NCI-H2029 (cell line): Measurements from ENCODE around the gene LMNTD2.

Experiments used
- DNase-seq: peaks from one replicate; lab custom pipeline; 2025; lab: John Stamatoyannopoulos, UW

LMNTD2 gene

DNA sequence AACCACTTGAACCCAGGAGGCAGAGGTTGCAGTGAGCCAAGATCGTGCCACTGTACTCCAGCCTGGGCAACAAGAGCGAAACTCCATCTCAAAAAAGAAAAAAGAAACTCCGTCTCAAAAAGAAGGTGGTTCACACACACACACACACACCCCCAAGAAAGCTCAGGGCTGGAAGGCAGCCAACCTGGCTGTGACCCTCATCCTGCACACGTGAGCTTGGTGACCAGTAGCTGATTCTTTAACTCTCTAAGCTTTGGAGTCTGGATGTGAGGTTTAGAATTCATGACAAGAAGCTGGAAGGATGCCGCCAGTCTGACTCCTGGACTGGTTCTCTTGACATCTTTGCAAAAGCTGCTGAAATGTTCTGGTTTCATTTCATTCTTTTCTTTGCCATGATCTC lies 51.6 kb downstream of the LMNTD2 start:
- no peak for DNase-seq

DNA sequence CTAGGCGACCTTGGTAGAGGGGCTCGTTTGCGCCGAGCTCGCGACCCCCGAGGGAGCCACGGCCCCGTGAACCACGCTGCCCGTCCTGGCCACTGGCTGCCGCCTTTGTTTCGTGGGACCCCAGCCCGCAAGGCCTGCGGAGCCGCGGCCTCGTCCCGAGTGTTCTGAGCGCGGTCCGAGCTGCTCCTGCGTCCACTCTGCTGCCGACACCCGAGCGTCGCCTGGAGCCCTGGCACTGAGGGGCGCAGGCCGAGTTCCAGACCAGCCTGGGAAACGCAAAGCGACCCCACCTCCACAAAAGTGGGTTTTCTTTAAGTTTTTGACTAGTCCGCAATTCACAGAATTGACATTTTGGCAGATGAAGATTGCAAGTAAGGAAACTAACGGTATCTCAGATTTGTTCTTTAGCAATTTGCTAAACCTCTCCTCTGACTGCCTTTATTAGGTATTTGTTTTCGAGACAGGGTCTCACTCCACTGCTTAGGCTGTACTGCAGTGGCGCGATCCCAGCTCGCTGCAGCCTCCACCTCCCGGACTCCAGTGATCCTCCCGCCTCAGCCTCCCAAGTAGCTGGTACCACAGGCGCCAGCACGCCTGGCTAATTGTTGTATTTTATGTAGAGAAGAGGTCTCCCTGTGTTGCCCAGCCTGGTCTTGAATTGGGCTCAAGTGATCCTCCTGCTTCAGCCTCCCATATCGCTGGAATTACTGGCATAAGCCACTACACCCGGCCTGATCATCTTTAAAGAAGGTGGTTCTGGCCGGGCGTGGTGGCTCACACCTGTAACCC lies 52.6 kb downstream of the LMNTD2 start:
- no peak for DNase-seq

- DNase-seq = peak; percentile 90
Observed at GRCh38 chr11:506995-507726, 53.4 kb downstream of the LMNTD2 start, which contains the start of gene RNH1. RNH1 (minus strand) TSS chr11:507242; CDS start chr11:502162, 5,080 bp downstream.

- DNase-seq = peak; percentile 95
Observed at GRCh38 chr11:506238-506994, 54.1 kb downstream of the LMNTD2 start.

DNA sequence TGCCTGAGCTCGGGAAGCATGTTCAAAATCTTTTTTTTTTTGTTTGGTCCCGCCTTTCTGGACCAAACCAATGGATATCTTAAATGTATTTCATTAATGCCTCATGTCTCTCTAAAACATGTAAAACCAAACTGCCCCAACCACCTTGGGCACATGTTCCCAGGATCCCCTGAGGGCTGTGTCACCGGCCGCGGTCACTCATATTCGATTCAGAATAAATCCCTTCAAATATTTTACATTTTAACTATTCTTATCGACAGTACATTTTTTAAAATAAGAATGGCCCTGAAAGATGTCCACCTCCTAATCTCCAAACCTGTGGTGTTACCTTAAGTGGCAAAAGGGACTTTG lies 55.6 kb downstream of the LMNTD2 start:
- no peak for DNase-seq
